Mesodermal cell (in vitro differentiated cells): ENCODE data around the gene TSPAN4.

Experiments used
- H3K27ac ChIP-seq: 2 replicates; pipeline ENCODE4 v1.7.0; 2013; ENCODE audit warnings: mild to moderate bottlenecking, low read depth, low read length, moderate library complexity; ENCODE audit not compliant: severe bottlenecking
- H3K36me3 ChIP-seq: 2 replicates; pipeline ENCODE4 v1.7.1; 2013; ENCODE audit warnings: mild to moderate bottlenecking, low read length, moderate library complexity; ENCODE audit not compliant: control insufficient read depth, insufficient read depth
- H3K4me1 ChIP-seq: one replicate; pipeline ENCODE4 v1.7.1; 2013; ENCODE audit warnings: mild to moderate bottlenecking, low read length; ENCODE audit not compliant: insufficient read depth, control insufficient read depth, poor library complexity, severe bottlenecking
- H3K4me3 ChIP-seq: 2 replicates; pipeline ENCODE4 v1.7.0; 2013; ENCODE audit warnings: low read length, control low read depth, mild to moderate bottlenecking; ENCODE audit not compliant: insufficient read depth, poor library complexity, severe bottlenecking; ENCODE audit errors: extremely low read depth
- H3K9me3 ChIP-seq: 2 replicates; pipeline ENCODE4 v1.7.1; 2013; ENCODE audit warnings: mild to moderate bottlenecking, low read length, moderate library complexity; ENCODE audit not compliant: control insufficient read depth
- WGBS, 2 experiments: methylation state at CpG; one replicate each; pipeline ENCODE4 v1.1.5; 2013; ENCODE audit warnings: missing lambda C conversion rate in 2 of 2; ENCODE audit not compliant: insufficient coverage in 2 of 2; 5-methylcytosine and 5-hydroxymethylcytosine counted together

Gene TSPAN4

GRCh38 chr11:907668-908067 is 65.0 kb downstream of the TSPAN4 start:
- Histone ChIP-seq H3K27ac (no peak overlapping the region), H3K4me3 (no peak overlapping the region), H3K9me3 (no peaks in the 10 kb centered on the region), H3K4me1 (peaks cover 8% of the 10 kb centered on the region), H3K36me3 (peaks cover 40% of the 10 kb centered on the region)
- WGBS, 2 experiments, result 85 to 100% methylated on average over 2 of the region's 2 CpGs

GRCh38 chr11:908273-908672 is 65.6 kb downstream of the TSPAN4 start:
- H3K36me3 ChIP-seq, result peaks cover 36% of the 10 kb centered on the region
- no peak overlapping the region for H3K4me3 ChIP-seq
- H3K4me1 ChIP-seq, result peaks cover 8% of the 10 kb centered on the region
- H3K27ac ChIP-seq, result no peak overlapping the region
- H3K9me3 ChIP-seq, result no peaks in the 10 kb centered on the region
- WGBS, 2 experiments, result 90 to 98% methylated on average over 4 to 5 of the region's 5 CpGs

- Histone ChIP-seq H3K4me1 (peaks cover 8% of the 10 kb centered on the region), H3K4me3 (peak overlapping the region; percentile 97), H3K9me3 (no peaks in the 10 kb centered on the region), H3K36me3 (peaks cover 26% of the 10 kb centered on the region), H3K27ac (no peak overlapping the region)
- 91 to 94% methylated on average over 8 to 11 of the region's 11 CpGs for WGBS, 2 experiments
These were observed 66.8 kb downstream of the TSPAN4 start for GRCh38 chr11:909406-909805.

DNA sequence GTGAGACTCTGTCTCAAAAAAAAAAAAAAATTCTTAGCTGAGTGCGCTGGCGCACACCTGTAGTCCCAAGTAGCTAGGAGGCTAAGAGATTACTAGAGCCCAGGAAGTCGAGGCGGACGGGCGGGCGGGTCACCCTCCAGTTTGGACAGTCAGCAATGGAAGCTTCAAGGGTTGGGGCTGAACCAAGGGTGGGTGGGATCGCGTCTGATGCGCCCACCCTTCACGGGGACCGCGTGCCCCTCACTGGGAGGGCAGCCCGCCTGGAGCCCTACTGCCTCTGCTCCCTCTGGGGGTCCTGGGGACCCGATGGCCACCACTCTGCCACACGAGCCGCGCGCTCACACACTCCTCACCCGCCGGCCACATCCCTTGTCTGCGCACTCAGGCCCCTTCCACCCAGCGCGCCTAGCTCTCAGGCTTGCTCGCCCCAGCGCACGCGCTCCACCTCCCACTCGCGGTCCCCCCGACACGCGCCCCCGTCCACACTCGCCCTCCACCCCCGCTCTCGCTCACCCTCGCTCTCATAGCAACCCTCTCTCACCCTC is 67.5 kb downstream of the TSPAN4 start:
- Histone ChIP-seq H3K36me3 (peaks cover 19% of the 10 kb centered on the region), H3K27ac (peak overlapping the region; percentile 29)
- 6 to 8% methylated on average over 22 to 36 of the region's 38 CpGs for WGBS, 2 experiments

DNA sequence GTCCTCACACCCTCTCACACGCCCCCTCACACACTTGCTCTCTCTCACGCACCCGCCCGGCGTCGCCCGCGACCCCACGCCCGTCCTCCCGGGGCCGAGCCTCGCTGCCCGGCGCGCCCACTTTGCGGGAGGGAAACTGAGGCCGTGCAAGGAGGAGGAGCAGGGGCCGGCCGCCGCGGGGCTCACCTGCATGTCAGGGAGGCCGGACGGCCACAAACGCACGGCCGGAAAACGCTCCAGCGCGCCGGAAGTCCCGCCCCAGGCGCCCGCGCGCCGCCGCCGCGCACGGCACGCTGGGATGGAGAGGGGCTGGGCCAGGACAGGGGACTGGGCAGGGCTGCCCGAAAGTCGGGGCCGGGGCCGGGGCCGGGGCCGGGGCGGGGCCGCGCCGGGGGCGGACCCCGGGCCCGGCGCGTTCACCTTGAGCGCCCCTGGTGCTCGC is 68.0 kb downstream of the TSPAN4 start, which contains the start of gene CHID1:
Gene CHID1, minus strand, starts transcription at position 222 of the 442 bp plus-strand sequence. CDS start 5,994 bp downstream, outside the sequence.
- H3K27ac ChIP-seq, result peak within 1 kb of the TSS; percentile 72
- H3K36me3 ChIP-seq, result peaks cover 19% of the 10 kb centered on the region
- peak within 1 kb of the TSS; percentile 97 for H3K4me3 ChIP-seq
- no peaks in the 10 kb centered on the region for H3K9me3 ChIP-seq
- WGBS, 2 experiments, result 0% methylated on average over 26 to 30 of the region's 59 CpGs
- H3K4me1 ChIP-seq, result peaks cover 8% of the 10 kb centered on the region

More for the DNA sequence above, 67.5 kb downstream of the TSPAN4 start:
- Histone ChIP-seq H3K9me3 (no peaks in the 10 kb centered on the region), H3K4me1 (peaks cover 8% of the 10 kb centered on the region), H3K4me3 (peak overlapping the region; percentile 97)

- peaks cover 14% of the 10 kb centered on the region for H3K36me3 ChIP-seq
- 7 to 8% methylated on average over 59 to 68 of the region's 68 CpGs for WGBS, 2 experiments
- peak overlapping the region; percentile 97 for H3K4me3 ChIP-seq
- no peaks in the 10 kb centered on the region for H3K9me3 ChIP-seq
- peaks cover 8% of the 10 kb centered on the region for H3K4me1 ChIP-seq
- peak overlapping the region; percentile 72 for H3K27ac ChIP-seq
These were observed 68.6 kb downstream of the TSPAN4 start for GRCh38 chr11:911031-911889.

DNA sequence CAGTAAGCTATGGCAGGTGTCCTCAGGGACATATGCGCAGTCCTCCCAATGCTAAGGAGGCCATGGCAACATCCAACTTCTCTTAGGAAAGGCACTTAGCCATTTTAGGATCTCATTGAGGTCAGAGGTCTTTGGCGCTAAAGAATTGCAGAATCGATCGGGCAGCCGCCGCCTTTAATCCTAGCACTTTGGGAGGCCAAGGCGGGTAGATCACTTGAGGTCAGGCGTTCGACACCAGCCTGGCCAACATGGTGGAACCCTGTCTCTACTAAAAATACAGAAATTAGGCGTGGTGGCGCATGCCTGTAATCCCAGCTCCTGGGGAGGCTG is 69.2 kb downstream of the TSPAN4 start:
- no peaks in the 10 kb centered on the region for H3K9me3 ChIP-seq
- H3K36me3 ChIP-seq, result peaks cover 11% of the 10 kb centered on the region
- H3K27ac ChIP-seq, result peak overlapping the region; percentile 72
- peak overlapping the region; percentile 97 for H3K4me3 ChIP-seq
- H3K4me1 ChIP-seq, result peaks cover 8% of the 10 kb centered on the region
- WGBS, 2 experiments, result 91 to 100% methylated on average over 9 to 11 of the region's 11 CpGs

- H3K36me3 ChIP-seq, result peaks cover 9% of the 10 kb centered on the region
- WGBS, 2 experiments, result 91 to 96% methylated on average over 10 of the region's 14 CpGs
- no peak overlapping the region for H3K4me3 ChIP-seq
- H3K27ac ChIP-seq, result no peak overlapping the region
- peaks cover 8% of the 10 kb centered on the region for H3K4me1 ChIP-seq
- H3K9me3 ChIP-seq, result no peaks in the 10 kb centered on the region
These were observed 69.6 kb downstream of the TSPAN4 start for GRCh38 chr11:912266-912665.

- H3K9me3 ChIP-seq, result no peaks in the 10 kb centered on the region
- H3K36me3 ChIP-seq, result peaks cover 4% of the 10 kb centered on the region
- no peak overlapping the region for H3K27ac ChIP-seq
- 93 to 100% methylated on average over 2 to 3 of the region's 4 CpGs for WGBS, 2 experiments
- H3K4me3 ChIP-seq, result no peak overlapping the region
- H3K4me1 ChIP-seq, result peaks cover 8% of the 10 kb centered on the region
These were observed 70.4 kb downstream of the TSPAN4 start for GRCh38 chr11:913043-913442.

GRCh38 chr11:914204-914603 is 71.6 kb downstream of the TSPAN4 start:
- no peaks in the 10 kb centered on the region for H3K9me3 ChIP-seq
- H3K27ac ChIP-seq, result no peak overlapping the region
- H3K4me1 ChIP-seq, result peaks cover 8% of the 10 kb centered on the region
- H3K36me3 ChIP-seq, result peaks cover 3% of the 10 kb centered on the region
- H3K4me3 ChIP-seq, result no peak overlapping the region
- WGBS, 2 experiments, result 89 to 91% methylated on average over 1 to 5 of the region's 5 CpGs
